Breast epithelium (tissue), 3 donors: ENCODE results near the gene STK4.

ENCODE experiments used
- POLR2A ChIP-seq: fragments of 450-650 bp; IDR thresholded peaks from one replicate; pipeline ENCODE4 v1.6.1; 2016; ENCODE audit warnings: antibody characterized with exemption, mild to moderate bottlenecking, moderate library complexity
- TF ChIP-seq, protein P1 (sequence below), 3 donors: fragments of 450-650 bp; IDR thresholded peaks; one replicate each; pipeline ENCODE4 v1.5.1; 2016 to 2017; ENCODE audit warnings: antibody characterized with exemption in 3 of 3, mild to moderate bottlenecking in 3 of 3, moderate library complexity in 3 of 3

DNA sequence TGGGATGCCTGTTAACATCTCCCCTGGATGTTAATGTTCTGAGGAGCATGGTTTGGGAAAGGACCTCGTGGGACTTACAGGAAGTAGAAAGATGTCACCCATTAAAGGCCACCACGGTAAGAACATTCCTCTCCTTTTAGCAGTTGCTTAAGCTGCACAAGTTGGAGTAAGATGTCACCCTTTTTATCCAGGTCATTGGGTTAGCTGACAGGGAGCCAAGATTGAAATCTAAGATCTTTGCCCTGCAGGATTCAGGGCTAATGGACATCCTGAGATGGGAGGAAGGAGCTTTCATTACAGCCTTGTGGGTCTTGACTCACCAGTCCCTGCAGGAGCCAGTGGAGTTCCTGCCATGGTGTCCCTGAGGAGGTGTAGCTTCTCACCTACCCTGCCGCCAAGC is 34.4 kb upstream of the STK4 start:
- TF ChIP-seq, protein P1, sequence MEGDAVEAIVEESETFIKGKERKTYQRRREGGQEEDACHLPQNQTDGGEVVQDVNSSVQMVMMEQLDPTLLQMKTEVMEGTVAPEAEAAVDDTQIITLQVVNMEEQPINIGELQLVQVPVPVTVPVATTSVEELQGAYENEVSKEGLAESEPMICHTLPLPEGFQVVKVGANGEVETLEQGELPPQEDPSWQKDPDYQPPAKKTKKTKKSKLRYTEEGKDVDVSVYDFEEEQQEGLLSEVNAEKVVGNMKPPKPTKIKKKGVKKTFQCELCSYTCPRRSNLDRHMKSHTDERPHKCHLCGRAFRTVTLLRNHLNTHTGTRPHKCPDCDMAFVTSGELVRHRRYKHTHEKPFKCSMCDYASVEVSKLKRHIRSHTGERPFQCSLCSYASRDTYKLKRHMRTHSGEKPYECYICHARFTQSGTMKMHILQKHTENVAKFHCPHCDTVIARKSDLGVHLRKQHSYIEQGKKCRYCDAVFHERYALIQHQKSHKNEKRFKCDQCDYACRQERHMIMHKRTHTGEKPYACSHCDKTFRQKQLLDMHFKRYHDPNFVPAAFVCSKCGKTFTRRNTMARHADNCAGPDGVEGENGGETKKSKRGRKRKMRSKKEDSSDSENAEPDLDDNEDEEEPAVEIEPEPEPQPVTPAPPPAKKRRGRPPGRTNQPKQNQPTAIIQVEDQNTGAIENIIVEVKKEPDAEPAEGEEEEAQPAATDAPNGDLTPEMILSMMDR (IDR thresholded peaks at IDR 0.05) = no peak
- no peak for TF ChIP-seq POLR2A
